A549 (cell line): Measurements from ENCODE around the gene SLC5A5.

ENCODE experiments used
- CTCF ChIP-seq: fragments of >200 bp; sonication (Bioruptor Twin); formaldehyde crosslinking; IDR thresholded peaks from 3 replicates; pipeline ENCODE4 v1.5.1; 2016
- EP300 ChIP-seq, 2 experiments: fragments of >200 bp; sonication (Bioruptor Twin); formaldehyde crosslinking; IDR thresholded peaks; 2 replicates in 1 of 2; 3 replicates in 1 of 2; pipeline ENCODE4 v1.6.1; 2016 to 2017
- MYC ChIP-seq: IDR thresholded peaks from 2 replicates; pipeline ENCODE4 v1.6.1; 2012; ENCODE audit warnings: mild to moderate bottlenecking, inconsistent platforms, low read length, improper control_type of control experiment, borderline replicate concordance
- RCOR1 ChIP-seq: fragments of 150-350 bp; IDR thresholded peaks from 2 replicates; pipeline ENCODE4 v1.6.1; 2014; ENCODE audit warnings: antibody characterized with exemption, low read length, low read depth

- no peak for TF ChIP-seq CTCF
- no peak for TF ChIP-seq RCOR1
- TF ChIP-seq MYC, result no peak
- no peak for TF ChIP-seq EP300 (IDR thresholded peaks at IDR 0.05)
These were observed 8.8 kb upstream of the SLC5A5 start for GRCh38 chr19:17862711-17863519.
